ENCODE measurements around the gene NFE2L1.
A peak's percentile ranks its signal among the peaks of the same experiment; 100 is the strongest.
"Not testable (repeated sequence)": the region's sequence is repeated elsewhere in the genome, so short reads cannot be mapped to it uniquely, and the experiment has no call there.

Gene NFE2L1

GRCh38 chr17:48024149-48025039 lies 23.8 kb upstream of the NFE2L1 start:
- no peak for DNase-seq (ENCODE audit: low spot score)

GRCh38 chr17:48025040-48025903 lies 22.9 kb upstream of the NFE2L1 start:
- peak; percentile 96 for DNase-seq (ENCODE audit: low spot score)

DNA sequence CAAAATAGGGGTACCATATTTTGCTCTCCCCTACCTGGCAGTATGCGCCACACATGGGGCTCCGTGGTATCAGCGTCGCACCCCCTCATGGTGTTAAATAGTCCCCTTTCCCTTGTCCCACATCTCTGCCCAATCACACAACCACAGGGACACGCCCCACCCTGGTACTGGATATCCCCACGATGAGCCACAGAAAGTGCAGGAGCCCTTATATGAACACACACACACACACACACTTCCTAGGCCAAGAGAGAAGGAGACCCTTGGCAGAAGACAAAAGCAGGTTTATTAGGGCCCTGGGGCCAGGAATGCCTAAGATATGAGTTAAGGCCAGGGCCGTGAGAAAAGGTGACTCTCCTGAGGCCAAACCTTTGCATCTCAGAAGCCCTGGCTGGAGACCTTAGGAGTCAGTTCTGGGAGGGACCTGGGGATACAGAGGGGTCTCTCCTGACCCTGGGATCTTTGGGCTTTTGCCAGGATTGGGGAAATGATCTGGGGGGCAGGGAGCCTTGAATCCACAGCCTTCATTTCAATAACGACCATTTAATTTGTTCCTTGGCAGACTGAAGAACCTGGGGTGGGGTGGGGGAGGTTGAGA lies 22.2 kb upstream of the NFE2L1 start:
- no peak for DNase-seq (ENCODE audit: low spot score)

GRCh38 chr17:48026502-48027321 lies 21.4 kb upstream of the NFE2L1 start:
- DNase-seq (ENCODE audit: low spot score): peak; percentile 93

DNA sequence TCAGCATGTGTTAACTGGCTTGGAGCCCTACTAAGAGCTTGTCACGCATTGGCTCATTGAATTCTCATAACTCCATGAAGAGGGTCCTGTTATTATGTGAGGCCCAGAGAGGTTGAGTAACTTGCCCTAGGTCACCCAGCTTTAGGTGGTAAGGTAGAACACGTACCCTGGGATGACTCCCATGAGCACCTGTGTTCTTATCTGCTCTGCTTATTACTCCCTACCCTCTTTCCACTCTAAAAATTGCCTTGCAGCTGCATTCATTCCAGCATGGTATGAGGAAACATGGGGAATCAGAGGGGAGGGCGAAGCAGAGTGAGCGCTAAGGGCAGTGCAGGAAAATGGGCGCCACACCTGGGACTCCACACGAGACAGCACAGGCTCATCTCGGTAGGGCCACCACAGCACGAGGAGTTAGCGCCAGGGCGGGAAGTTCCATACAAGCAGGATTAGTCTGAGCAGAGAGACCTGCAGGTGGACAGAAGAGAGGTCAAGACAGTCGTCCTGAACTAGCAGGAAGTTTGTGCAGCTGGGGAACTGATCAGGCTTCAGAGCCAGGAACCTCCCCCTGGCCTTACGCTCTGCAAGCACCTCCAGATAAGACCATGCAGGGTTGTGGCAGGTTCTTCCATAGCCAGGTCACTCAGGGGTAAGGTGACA lies 20.7 kb upstream of the NFE2L1 start:
- no peak for DNase-seq (ENCODE audit: low spot score)

DNA sequence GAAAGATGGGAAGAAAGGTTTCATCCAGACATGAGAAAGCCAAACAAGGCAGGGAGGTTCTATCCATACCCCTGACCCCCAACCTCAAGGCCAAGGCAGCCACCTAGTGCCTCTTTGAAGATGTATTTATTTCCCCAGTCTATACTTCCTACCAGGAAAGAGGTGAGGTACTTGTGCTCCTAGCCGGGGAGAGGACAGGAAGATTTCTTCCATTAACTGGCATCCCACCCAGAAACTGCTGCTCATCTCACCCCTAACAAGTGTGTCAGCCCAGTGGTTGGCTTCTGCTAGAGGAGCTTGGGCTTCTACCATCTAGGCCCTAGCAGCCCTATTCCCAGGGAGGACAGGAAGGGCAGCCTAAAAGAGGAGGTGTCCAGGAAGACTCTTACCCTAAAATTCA lies 19.4 kb upstream of the NFE2L1 start:
- no peak for DNase-seq (ENCODE audit: low spot score)

- DNase-seq (ENCODE audit: low spot score): no peak
Observed at GRCh38 chr17:48030531-48030930, 17.6 kb upstream of the NFE2L1 start.

DNA sequence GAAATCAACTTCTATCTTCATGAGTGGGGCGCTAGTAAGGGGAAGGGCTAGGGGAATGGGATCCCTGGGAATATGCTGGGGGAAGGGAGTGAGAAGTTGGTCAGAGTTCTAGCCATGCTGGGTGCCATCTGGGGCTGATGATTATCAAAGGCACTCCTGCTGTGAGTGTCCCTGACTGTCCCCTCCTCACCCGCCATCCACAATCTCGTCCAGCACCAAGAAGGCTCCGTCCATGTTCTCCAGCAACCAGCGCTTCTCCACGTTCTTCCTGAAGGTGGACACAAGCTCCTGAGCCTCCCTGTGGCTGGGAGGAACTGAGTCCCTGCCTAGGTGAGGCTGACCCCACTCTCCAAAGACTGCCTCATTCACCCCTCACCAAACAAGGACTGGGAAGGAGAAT lies 16.2 kb upstream of the NFE2L1 start:
- DNase-seq (ENCODE audit: low spot score): no peak

- not testable (repeated sequence) for DNase-seq (ENCODE audit: low spot score)
Observed at GRCh38 chr17:48034734-48035133, 13.4 kb upstream of the NFE2L1 start.

GRCh38 chr17:48036693-48037035 lies 11.5 kb upstream of the NFE2L1 start:
- no peak for DNase-seq (ENCODE audit: low spot score)

- DNase-seq (ENCODE audit: low spot score): peak; percentile 72
Observed at GRCh38 chr17:48037036-48037837, 10.9 kb upstream of the NFE2L1 start, which contains the start of gene COPZ2. Gene COPZ2 (minus strand): TSS chr17:48037797. CDS start chr17:48037777, 20 bp downstream.

DNA sequence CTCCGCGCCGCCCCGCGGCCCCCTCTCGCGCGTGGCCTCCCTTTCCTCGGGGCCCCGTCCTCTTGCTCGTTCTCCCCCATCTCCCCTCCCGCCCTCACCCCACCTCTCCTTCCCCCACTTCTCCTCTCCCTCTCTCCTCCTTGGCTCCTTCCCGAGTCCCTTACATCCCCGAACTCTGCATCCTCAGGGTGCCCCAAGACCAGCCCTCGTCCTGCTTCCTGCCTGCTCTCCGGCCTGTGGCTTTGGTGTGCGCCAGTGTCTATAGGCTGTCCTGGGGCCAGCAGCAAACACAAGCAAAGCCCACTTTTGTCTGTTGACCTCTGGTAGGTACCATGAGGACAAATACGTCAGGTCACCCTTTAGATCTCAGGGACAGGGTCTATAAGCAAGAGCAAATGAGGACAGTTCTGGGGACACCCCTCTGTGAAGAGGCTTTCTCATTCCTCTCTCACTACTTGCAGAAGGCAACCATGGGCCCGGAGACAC lies 10.3 kb upstream of the NFE2L1 start:
- DNase-seq (ENCODE audit: low spot score): no peak

- DNase-seq (ENCODE audit: low spot score): no peak
Observed at GRCh38 chr17:48038687-48039086, 9.5 kb upstream of the NFE2L1 start.

DNA sequence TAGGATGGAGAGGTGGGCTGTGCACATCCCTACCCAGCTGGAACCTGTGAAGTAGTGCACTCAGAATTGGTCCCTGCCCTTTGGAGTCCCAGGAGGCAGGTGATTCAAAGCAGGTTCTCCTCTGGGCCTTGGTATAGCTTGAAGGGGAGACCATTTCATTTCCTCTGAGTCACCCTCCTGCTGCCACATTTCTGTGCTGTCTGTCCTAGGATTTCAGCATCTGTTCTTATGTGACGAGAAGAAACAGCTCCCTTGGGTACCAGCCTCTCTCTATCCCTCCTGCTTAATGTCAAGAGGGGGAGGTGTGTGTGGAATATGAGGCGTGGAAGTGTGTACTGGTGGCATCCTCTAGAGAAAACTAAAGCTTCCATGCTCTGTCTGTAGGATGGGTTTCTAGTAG lies 5.0 kb upstream of the NFE2L1 start:
- DNase-seq (ENCODE audit: low spot score): no peak

DNA sequence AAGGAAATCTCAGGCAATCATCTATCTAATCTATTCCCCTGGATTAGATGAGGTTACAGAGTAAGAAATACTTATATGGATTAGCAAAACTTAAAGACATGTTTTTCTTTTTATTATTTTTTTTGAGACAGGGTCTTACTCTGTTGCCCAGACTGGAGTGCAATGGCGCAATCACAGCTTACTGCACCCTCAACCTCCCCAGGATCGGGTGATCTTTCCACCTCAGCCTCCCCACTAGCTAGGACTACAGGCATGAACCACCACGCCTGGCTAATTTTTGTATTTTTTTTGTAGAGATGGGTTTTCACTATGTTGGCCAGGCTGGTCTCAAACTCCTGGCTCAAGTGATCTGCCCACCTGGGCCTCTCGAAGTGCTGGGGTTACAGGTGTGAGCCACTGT lies 3.3 kb upstream of the NFE2L1 start:
- DNase-seq (ENCODE audit: low spot score): no peak

DNA sequence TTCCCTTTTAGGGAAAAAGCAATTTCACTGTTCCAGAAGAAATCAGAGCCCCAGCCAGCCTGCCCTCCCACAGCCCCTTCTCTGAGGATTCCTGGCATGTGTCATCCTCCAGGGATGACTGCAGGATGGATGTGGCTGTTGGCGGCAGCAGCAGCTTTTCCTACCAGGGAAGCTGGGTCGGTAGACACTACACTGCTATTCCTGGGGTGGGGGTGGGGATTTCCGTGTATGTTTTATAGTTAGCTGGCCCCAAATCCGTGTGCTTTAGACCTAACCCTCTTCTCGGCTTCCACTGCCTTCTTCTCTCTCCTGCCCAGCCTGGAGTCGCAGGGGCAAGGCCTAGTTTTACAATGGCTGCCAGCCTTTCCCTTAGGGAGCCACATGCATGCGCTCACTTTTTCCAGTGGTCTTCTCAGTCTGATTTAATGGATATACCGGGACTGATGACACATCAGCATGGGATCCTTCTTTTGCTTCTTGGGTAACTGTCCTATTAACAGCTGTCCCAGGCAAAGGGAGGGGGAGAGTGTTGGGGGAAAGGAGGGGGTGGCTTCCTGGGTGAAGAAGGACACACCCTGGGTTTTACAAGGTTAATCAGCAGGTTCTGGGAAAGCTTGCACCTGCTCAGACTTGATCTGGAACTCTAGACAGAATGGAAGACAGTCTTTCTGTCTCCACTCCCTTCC lies 2.7 kb upstream of the NFE2L1 start:
- no peak for DNase-seq (ENCODE audit: low spot score)

DNA sequence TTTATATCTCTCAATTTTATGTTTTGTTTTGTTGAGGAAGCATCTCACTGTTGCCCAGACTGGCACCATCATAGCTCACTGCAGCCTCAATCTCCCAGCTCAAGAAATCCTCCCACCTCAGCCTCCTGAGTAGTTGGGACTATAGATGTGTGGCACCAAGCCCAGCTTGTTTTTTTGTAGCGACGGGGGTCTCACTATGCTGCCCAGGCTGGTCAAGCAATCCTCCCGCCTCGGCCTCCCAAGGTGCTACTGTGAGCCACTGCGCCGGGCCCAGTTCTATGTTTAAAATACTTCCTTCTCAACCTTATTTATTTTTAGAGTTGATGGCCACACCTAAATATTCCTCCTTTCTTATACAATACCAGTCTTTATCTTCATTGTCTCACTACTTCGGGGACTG lies 1.9 kb upstream of the NFE2L1 start:
- no peak for DNase-seq (ENCODE audit: low spot score)

DNA sequence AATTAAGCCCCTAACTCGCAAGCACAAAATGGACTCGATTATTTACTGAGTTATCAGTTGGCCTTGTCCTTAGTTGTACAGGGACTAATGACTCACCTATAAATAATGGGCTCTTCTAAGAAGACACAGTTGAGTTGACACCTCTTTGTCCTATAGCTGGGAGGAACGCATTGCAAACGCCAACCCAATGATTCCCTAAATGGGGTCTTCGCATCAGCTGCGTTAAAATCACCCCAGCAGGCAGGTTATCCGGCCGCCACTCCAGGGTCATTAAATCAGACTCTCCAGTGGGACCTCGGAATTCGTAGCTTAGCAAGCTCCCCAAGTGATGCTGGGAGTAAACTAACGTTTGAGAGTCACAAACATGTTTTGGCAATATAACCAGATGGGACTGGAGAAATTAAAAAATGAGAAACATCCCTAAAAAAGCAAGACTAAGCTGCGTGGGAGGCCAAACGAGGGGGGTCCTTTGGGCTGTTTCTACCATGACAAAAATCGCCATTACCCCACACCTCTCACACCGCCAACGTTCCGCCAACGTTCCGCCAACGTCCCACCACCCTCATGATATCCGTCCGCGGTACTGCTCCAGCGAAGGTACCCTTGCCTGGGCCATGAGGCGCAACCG lies 932 bp upstream of the NFE2L1 start:
- no peak for DNase-seq (ENCODE audit: low spot score)

Measured in AG08395 (cell line).